Chondrocyte (in vitro differentiated cells): ENCODE measurements around the gene CPTP. TPM values are rescaled to one million over a fixed set of nuclear protein-coding genes. Genes with fewer than 3 reads are reported as not detected.

Experiments used
- DNase-seq: peaks from one replicate; pipeline ENCODE4 v3.0.0; 2021; ENCODE audit warnings: mixed read lengths, low spot score
- H3K27ac Mint-ChIP-seq: one replicate; pipeline ENCODE4 v1.8.0; 2021; ENCODE audit warnings: mild to moderate bottlenecking, moderate library complexity, mixed read lengths; ENCODE audit not compliant: unreplicated experiment
- H3K27me3 Mint-ChIP-seq: 2 replicates; pipeline ENCODE4 v1.8.0; 2021; ENCODE audit warnings: low read depth, mixed read lengths
- H3K36me3 Mint-ChIP-seq: 2 replicates; pipeline ENCODE4 v1.8.0; 2021; ENCODE audit warnings: low read depth, mixed read lengths
- H3K4me1 Mint-ChIP-seq: 2 replicates; pipeline ENCODE4 v1.8.0; 2021; ENCODE audit warnings: low read depth, mild to moderate bottlenecking, mixed read lengths
- H3K4me3 Mint-ChIP-seq: one replicate; pipeline ENCODE4 v1.8.0; 2021; ENCODE audit warnings: mild to moderate bottlenecking, moderate library complexity, mixed read lengths; ENCODE audit not compliant: unreplicated experiment
- H3K9me3 Mint-ChIP-seq: 2 replicates; pipeline ENCODE4 v1.8.0; 2021; ENCODE audit warnings: low read depth, mixed read lengths
- CTCF ChIP-seq: fragments of 200-600 bp; sonication (generic); IDR thresholded peaks from 2 replicates; pipeline ENCODE4 v1.5.0; 2021; ENCODE audit warnings: antibody characterized with exemption, mild to moderate bottlenecking, moderate library complexity
- total RNA-seq: library from RNA; stranded (reverse); gene quantifications from 3 replicates; pipeline ENCODE4 v1.2.1, GENCODE V29; 2021

The CPTP gene
- total RNA-seq, 1 donor from 2014 or later = 23.1 TPM

DNA sequence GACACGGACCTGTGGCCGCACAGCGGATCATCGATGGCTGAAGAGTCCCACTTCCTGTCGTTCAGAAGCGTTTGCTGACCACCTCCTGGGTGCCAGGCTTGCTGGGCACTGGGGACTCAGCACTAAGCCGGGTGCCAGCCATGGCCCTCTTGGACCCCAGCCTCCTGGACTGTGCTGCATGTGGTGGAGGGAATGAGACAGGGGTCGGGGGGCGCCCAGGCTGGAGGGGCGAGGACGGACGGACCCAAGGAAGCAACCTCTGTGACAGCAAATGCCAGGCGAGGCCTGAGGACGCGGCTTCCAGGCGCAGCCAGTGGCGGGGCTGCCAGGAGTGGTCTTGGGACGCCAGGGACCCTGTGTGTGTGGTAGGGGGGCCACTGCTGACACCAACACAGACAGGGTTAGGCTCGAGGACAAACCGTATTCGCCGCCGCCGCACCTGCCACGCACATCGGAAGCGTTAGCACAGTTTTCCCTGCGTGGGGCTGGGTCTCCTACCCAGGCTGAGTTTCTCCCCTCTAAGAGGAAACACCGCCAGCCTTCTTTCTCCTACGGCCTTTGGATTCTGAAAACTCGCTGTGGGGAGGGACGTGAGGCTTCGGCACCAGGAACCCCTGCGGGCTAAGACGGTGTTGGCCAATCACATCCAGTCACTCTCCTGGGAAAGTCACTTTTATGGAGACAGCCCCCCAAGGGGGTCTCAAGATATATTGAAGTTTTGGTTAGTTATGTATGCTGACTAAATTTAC, 36.8 kb downstream of the CPTP start:
- H3K9me3 Mint-ChIP-seq = no peaks in the 10 kb centered on the region
- H3K4me3 Mint-ChIP-seq = peak overlapping the region; percentile 42
- no peaks in the 10 kb centered on the region for H3K36me3 Mint-ChIP-seq
- no peak for DNase-seq
- H3K27me3 Mint-ChIP-seq = no peaks in the 10 kb centered on the region
- no peak for TF ChIP-seq CTCF
- H3K4me1 Mint-ChIP-seq = peaks cover 48% of the 10 kb centered on the region
- peak overlapping the region; percentile 90 for H3K27ac Mint-ChIP-seq

- H3K4me1 Mint-ChIP-seq = peaks cover 47% of the 10 kb centered on the region
- H3K9me3 Mint-ChIP-seq = no peaks in the 10 kb centered on the region
- peak overlapping the region; percentile 90 for H3K27ac Mint-ChIP-seq
- peak; percentile 64 for TF ChIP-seq CTCF
- H3K4me3 Mint-ChIP-seq = peak overlapping the region; percentile 42
- no peaks in the 10 kb centered on the region for H3K27me3 Mint-ChIP-seq
- no peak for DNase-seq
- H3K36me3 Mint-ChIP-seq = no peaks in the 10 kb centered on the region
Observed at GRCh38 chr1:1361982-1362423, 37.4 kb downstream of the CPTP start.

GRCh38 chr1:1364266-1364665, 39.7 kb downstream of the CPTP start:
- H3K4me1 Mint-ChIP-seq = peaks cover 27% of the 10 kb centered on the region
- no peaks in the 10 kb centered on the region for H3K9me3 Mint-ChIP-seq
- TF ChIP-seq CTCF = no peak
- no peaks in the 10 kb centered on the region for H3K36me3 Mint-ChIP-seq
- peak; percentile 75 for DNase-seq
- H3K4me3 Mint-ChIP-seq = no peak overlapping the region
- H3K27me3 Mint-ChIP-seq = no peaks in the 10 kb centered on the region
- no peak overlapping the region for H3K27ac Mint-ChIP-seq

DNA sequence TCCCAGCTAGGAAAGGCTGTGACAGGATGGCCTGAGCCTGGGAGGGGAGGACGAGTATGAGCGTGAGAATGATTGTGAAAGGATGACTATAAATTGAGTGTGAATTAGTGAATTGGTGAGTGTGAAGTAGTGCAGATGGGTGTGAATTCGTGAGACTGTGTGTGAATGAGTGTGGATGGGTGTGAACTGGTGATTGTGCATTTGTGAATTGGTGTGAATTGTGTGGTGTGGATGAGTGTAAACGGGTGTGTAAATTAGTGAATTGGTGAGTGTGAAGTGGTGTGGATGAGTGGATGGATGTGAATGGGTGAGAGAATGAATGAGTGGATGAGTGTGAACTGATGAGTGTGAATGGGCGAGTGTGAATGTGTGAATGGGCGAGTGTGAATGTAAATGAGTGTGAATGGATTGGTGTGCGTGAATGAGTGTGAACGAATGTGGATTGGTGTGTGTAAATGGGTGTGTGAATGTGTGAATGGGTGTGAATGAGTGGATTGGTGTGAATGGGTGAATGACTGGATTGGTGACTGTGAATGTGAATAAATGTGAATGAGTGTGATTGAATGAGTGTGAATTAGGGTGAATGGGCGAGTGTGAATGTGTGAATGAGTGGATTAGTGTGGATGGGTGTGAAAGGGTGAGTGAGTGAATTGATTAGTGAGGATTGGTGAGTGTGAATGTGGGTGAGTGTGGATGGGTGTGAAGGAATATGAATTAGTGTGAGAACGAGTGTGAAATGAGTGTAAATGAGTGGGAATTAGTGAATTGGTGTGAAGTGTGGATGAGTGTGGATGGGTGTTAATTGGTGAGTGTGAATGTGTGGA, 41.5 kb downstream of the CPTP start:
- no peak for TF ChIP-seq CTCF
- Mint-ChIP-seq H3K4me3 (no peak overlapping the region), H3K27ac (no peak overlapping the region), H3K4me1 (peaks cover 10% of the 10 kb centered on the region), H3K27me3 (no peaks in the 10 kb centered on the region), H3K36me3 (no peaks in the 10 kb centered on the region), H3K9me3 (no peaks in the 10 kb centered on the region)
- no peak for DNase-seq

DNA sequence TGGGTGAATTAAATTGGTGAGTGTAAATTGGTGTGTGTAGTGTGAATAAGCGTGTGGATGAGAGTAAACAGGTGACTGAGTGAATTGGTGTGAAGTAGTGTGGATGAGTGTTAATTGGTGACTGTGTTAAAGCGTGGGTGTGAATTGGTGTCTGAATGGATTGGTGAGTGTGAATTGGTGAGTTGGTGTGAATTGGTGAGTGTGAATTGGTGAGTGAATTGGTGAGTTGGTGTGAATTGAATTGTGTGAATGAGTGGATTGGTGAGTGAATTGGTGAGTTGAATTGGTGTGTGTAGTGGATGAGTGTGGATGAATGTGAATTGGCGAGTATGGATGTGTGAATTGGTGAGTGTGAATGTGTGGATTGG, 42.1 kb downstream of the CPTP start:
- no peak for DNase-seq
- H3K4me1 Mint-ChIP-seq = peaks cover 7% of the 10 kb centered on the region
- H3K9me3 Mint-ChIP-seq = no peaks in the 10 kb centered on the region
- no peak overlapping the region for H3K4me3 Mint-ChIP-seq
- H3K36me3 Mint-ChIP-seq = no peaks in the 10 kb centered on the region
- no peaks in the 10 kb centered on the region for H3K27me3 Mint-ChIP-seq
- H3K27ac Mint-ChIP-seq = no peak overlapping the region
- no peak for TF ChIP-seq CTCF
